ENCODE results near the gene BIRC2.

DNA sequence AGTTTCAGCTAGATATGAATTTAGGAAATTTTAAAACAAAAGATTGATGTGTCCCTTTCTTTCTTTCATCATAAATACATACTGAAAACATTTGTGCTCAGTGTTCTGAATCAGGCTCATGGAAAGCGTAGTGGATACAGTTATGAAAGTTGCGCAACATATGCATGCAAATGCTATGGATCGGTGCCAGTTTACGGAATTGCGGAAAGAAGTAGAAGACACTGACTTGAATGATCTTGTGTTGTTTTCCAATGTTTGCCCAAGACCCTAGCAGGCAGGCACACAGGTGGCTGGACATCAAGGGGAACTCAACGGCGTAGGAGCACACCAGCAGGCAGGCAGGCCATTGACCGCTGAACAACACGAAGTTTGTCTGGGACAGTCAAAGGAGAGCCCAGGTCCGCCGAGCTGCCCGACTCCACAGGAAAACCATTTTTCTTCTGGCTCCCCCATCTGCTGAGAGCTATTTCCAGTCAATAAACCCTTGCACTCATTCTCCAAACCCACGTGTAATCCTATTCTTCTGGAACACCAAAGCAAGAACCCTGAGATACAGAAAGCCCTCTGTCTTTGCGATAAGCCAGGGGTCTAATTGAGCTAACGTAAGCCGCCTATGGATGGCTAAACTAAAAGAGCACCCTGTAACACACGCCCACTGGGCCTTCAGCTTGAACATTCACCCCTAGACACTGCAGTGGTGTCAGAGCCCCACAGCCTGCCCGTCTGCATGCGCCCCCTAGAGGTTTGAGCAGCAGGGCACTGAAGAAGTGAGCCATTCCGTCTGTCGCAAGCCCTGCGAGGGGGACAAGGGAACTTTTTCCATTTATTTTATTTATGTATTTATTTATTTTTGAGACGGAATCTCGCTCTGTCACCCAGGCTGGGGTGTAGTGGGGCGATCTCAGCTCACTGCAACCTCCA lies 37.1 kb upstream of the BIRC2 start:
- TF ChIP-seq POLR2A (IDR thresholded peaks at IDR 0.05; ENCODE audit: low read depth, low read length) = no peak
- no peak for TF ChIP-seq TAF1 (IDR thresholded peaks at IDR 0.05; ENCODE audit: low read depth, low read length)
- TF ChIP-seq POLR2AphosphoS5 (IDR thresholded peaks at IDR 0.05; ENCODE audit: low read depth, low read length) = no peak
- TF ChIP-seq PAX5 (IDR thresholded peaks at IDR 0.05; ENCODE audit: insufficient read depth, low read length, severe bottlenecking) = no peak
- TF ChIP-seq POU2F2 (IDR thresholded peaks at IDR 0.05; ENCODE audit: low read depth, low read length) = no peak
- TF ChIP-seq SPI1 (IDR thresholded peaks at IDR 0.05; ENCODE audit: low read depth, low read length) = no peak
